Measurements from ENCODE around the gene GRB7. TPM values are rescaled to one million over a fixed set of nuclear protein-coding genes. Genes with fewer than 3 reads are reported as not detected.

Gene GRB7
- total and polyA plus RNA-seq, 9 of the 15 experiments (the other 6 are each of a cell fraction or from before 2014, with no cell fraction given): 0.04 to 6.2 (median 2.2) TPM

GRCh38 chr17:39794249-39794970, 56.7 kb downstream of the GRB7 start (continued):
- TF ChIP-seq, protein P1, sequence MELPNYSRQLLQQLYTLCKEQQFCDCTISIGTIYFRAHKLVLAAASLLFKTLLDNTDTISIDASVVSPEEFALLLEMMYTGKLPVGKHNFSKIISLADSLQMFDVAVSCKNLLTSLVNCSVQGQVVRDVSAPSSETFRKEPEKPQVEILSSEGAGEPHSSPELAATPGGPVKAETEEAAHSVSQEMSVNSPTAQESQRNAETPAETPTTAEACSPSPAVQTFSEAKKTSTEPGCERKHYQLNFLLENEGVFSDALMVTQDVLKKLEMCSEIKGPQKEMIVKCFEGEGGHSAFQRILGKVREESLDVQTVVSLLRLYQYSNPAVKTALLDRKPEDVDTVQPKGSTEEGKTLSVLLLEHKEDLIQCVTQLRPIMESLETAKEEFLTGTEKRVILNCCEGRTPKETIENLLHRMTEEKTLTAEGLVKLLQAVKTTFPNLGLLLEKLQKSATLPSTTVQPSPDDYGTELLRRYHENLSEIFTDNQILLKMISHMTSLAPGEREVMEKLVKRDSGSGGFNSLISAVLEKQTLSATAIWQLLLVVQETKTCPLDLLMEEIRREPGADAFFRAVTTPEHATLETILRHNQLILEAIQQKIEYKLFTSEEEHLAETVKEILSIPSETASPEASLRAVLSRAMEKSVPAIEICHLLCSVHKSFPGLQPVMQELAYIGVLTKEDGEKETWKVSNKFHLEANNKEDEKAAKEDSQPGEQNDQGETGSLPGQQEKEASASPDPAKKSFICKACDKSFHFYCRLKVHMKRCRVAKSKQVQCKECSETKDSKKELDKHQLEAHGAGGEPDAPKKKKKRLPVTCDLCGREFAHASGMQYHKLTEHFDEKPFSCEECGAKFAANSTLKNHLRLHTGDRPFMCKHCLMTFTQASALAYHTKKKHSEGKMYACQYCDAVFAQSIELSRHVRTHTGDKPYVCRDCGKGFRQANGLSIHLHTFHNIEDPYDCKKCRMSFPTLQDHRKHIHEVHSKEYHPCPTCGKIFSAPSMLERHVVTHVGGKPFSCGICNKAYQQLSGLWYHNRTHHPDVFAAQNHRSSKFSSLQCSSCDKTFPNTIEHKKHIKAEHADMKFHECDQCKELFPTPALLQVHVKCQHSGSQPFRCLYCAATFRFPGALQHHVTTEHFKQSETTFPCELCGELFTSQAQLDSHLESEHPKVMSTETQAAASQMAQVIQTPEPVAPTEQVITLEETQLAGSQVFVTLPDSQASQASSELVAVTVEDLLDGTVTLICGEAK (IDR thresholded peaks at IDR 0.05): no peak
- TF ChIP-seq, protein P1 (CRISPR knock-in tag; IDR thresholded peaks at IDR 0.05): no peak
- no peak for TF ChIP-seq GABPB2 (CRISPR knock-in tag; conservative IDR thresholded peaks at IDR 0.05)

Small RNA genes within 50 kb of the gene (microRNA-seq; reads per million reads assigned to microRNA genes)
- not detected for gene MIR4728 (ENCODE audit: borderline microRNAs expressed)

Small RNA genes within 50 kb of the gene (small RNA-seq; reads per million reads assigned to genes)
- gene MIR4728: not detected

Other genes starting within 250 kb of the GRB7 start
Only the 7 nearest of the 15 such genes appear.
- gene PPP1R1B, start 111.0 kb upstream of the GRB7 start, total RNA-seq (2014; rRNA removed): not detected in 2 replicates
- gene PPP1R1B, start 111.0 kb upstream of the GRB7 start, total RNA-seq (2014; rRNA removed; fragmentation: Illumina TruSeq; extraction: Trizol): 0.07 TPM in 1 of 2 replicates, not detected in the other
- not detected in 2 replicates for gene PPP1R1B, start 111.0 kb upstream of the GRB7 start, total RNA-seq (2015; rRNA removed; fragmentation: Illumina TruSeq; extraction: Trizol)
- gene PPP1R1B, start 111.0 kb upstream of the GRB7 start, total RNA-seq (2021): 0.18 TPM in 1 of 2 replicates, not detected in the other
- gene PPP1R1B, start 111.0 kb upstream of the GRB7 start, polyA plus RNA-seq (2011; rRNA removed): 0.10 TPM in 1 of 2 replicates, not detected in the other
- gene PPP1R1B, start 111.0 kb upstream of the GRB7 start, polyA plus RNA-seq (2014; fragmentation: Illumina TruSeq; extraction: Trizol): 0.10 TPM in 1 of 2 replicates, not detected in the other
- under 1 TPM in 1 of 2 experiments, not detected in 1; 0.07 TPM for gene PPP1R1B, start 111.0 kb upstream of the GRB7 start, polyA plus RNA-seq (2014; fragmentation: Nextera tagmentation; extraction: Ambion mirVana)
- not detected in 2 replicates for gene PPP1R1B, start 111.0 kb upstream of the GRB7 start, polyA plus RNA-seq (2014; rRNA removed)
- 41.1 and 46.0 TPM in 2 replicates for gene STARD3, start 100.8 kb upstream of the GRB7 start, total RNA-seq (2014; rRNA removed)
- 18.6 and 22.0 TPM in 2 replicates for gene STARD3, start 100.8 kb upstream of the GRB7 start, total RNA-seq (2014; rRNA removed; fragmentation: Illumina TruSeq; extraction: Trizol)
- gene STARD3, start 100.8 kb upstream of the GRB7 start, total RNA-seq (2015; rRNA removed; fragmentation: Illumina TruSeq; extraction: Trizol): 31.6 and 32.1 TPM in 2 replicates
- gene STARD3, start 100.8 kb upstream of the GRB7 start, total RNA-seq (2021): 60.2 and 69.3 TPM in 2 replicates
- 64.4 and 64.9 TPM in 2 replicates for gene STARD3, start 100.8 kb upstream of the GRB7 start, polyA plus RNA-seq (2011; rRNA removed)
- gene STARD3, start 100.8 kb upstream of the GRB7 start, polyA plus RNA-seq (2014; fragmentation: Illumina TruSeq; extraction: Trizol): 51.1 and 62.4 TPM in 2 replicates
- 1 to 10 TPM in 1 of 2 experiments, under 1 TPM in 1; 0.63 to 1.9 TPM for gene STARD3, start 100.8 kb upstream of the GRB7 start, polyA plus RNA-seq (2014; fragmentation: Nextera tagmentation; extraction: Ambion mirVana)
- 79.9 and 87.0 TPM in 2 replicates for gene STARD3, start 100.8 kb upstream of the GRB7 start, polyA plus RNA-seq (2014; rRNA removed)
- 0.82 and 1.2 TPM in 2 replicates for gene TCAP, start 72.6 kb upstream of the GRB7 start, total RNA-seq (2014; rRNA removed)
- 0.29 and 0.33 TPM in 2 replicates for gene TCAP, start 72.6 kb upstream of the GRB7 start, total RNA-seq (2014; rRNA removed; fragmentation: Illumina TruSeq; extraction: Trizol)
- gene TCAP, start 72.6 kb upstream of the GRB7 start, total RNA-seq (2015; rRNA removed; fragmentation: Illumina TruSeq; extraction: Trizol): 0.98 and 1.4 TPM in 2 replicates
- 1.1 and 1.4 TPM in 2 replicates for gene TCAP, start 72.6 kb upstream of the GRB7 start, total RNA-seq (2021)
- gene TCAP, start 72.6 kb upstream of the GRB7 start, polyA plus RNA-seq (2011; rRNA removed): 0.58 and 0.67 TPM in 2 replicates
- 0.65 and 0.73 TPM in 2 replicates for gene TCAP, start 72.6 kb upstream of the GRB7 start, polyA plus RNA-seq (2014; fragmentation: Illumina TruSeq; extraction: Trizol)
- gene TCAP, start 72.6 kb upstream of the GRB7 start, polyA plus RNA-seq (2014; fragmentation: Nextera tagmentation; extraction: Ambion mirVana): not detected
- gene TCAP, start 72.6 kb upstream of the GRB7 start, polyA plus RNA-seq (2014; rRNA removed): 0.86 and 1.4 TPM in 2 replicates
- 15.8 and 18.1 TPM in 2 replicates for gene PNMT, start 69.5 kb upstream of the GRB7 start, total RNA-seq (2014; rRNA removed)
- 2.0 and 3.0 TPM in 2 replicates for gene PNMT, start 69.5 kb upstream of the GRB7 start, total RNA-seq (2014; rRNA removed; fragmentation: Illumina TruSeq; extraction: Trizol)
- gene PNMT, start 69.5 kb upstream of the GRB7 start, total RNA-seq (2015; rRNA removed; fragmentation: Illumina TruSeq; extraction: Trizol): 9.0 and 9.6 TPM in 2 replicates
- gene PNMT, start 69.5 kb upstream of the GRB7 start, total RNA-seq (2021): 17.2 and 17.4 TPM in 2 replicates
- gene PNMT, start 69.5 kb upstream of the GRB7 start, polyA plus RNA-seq (2011; rRNA removed): 3.3 and 5.8 TPM in 2 replicates
- 3.1 and 9.3 TPM in 2 replicates for gene PNMT, start 69.5 kb upstream of the GRB7 start, polyA plus RNA-seq (2014; fragmentation: Illumina TruSeq; extraction: Trizol)
- 1 to 10 TPM in 1 of 2 experiments, under 1 TPM in 1; 0.55 to 1.5 TPM for gene PNMT, start 69.5 kb upstream of the GRB7 start, polyA plus RNA-seq (2014; fragmentation: Nextera tagmentation; extraction: Ambion mirVana)
- gene PNMT, start 69.5 kb upstream of the GRB7 start, polyA plus RNA-seq (2014; rRNA removed): 17.8 and 20.0 TPM in 2 replicates
- 4.5 and 5.5 TPM in 2 replicates for gene PGAP3, start 49.9 kb upstream of the GRB7 start, total RNA-seq (2014; rRNA removed)
- 2.1 and 4.0 TPM in 2 replicates for gene PGAP3, start 49.9 kb upstream of the GRB7 start, total RNA-seq (2014; rRNA removed; fragmentation: Illumina TruSeq; extraction: Trizol)
- gene PGAP3, start 49.9 kb upstream of the GRB7 start, total RNA-seq (2015; rRNA removed; fragmentation: Illumina TruSeq; extraction: Trizol): 3.9 and 5.2 TPM in 2 replicates
- gene PGAP3, start 49.9 kb upstream of the GRB7 start, total RNA-seq (2021): 7.5 and 9.4 TPM in 2 replicates
- gene PGAP3, start 49.9 kb upstream of the GRB7 start, polyA plus RNA-seq (2011; rRNA removed): 5.3 and 6.0 TPM in 2 replicates
- gene PGAP3, start 49.9 kb upstream of the GRB7 start, polyA plus RNA-seq (2014; fragmentation: Illumina TruSeq; extraction: Trizol): 5.5 and 5.9 TPM in 2 replicates
- gene PGAP3, start 49.9 kb upstream of the GRB7 start, polyA plus RNA-seq (2014; fragmentation: Nextera tagmentation; extraction: Ambion mirVana): under 1 TPM; 0.38 to 0.76 TPM
- gene PGAP3, start 49.9 kb upstream of the GRB7 start, polyA plus RNA-seq (2014; rRNA removed): 5.6 and 7.1 TPM in 2 replicates
- gene ERBB2, start 37.9 kb upstream of the GRB7 start, total RNA-seq (2014; rRNA removed): 3.3 and 3.5 TPM in 2 replicates
- gene ERBB2, start 37.9 kb upstream of the GRB7 start, total RNA-seq (2014; rRNA removed; fragmentation: Illumina TruSeq; extraction: Trizol): 2.7 and 2.8 TPM in 2 replicates
- 2.5 and 3.2 TPM in 2 replicates for gene ERBB2, start 37.9 kb upstream of the GRB7 start, total RNA-seq (2015; rRNA removed; fragmentation: Illumina TruSeq; extraction: Trizol)
- gene ERBB2, start 37.9 kb upstream of the GRB7 start, total RNA-seq (2021): 4.6 and 5.6 TPM in 2 replicates
- gene ERBB2, start 37.9 kb upstream of the GRB7 start, polyA plus RNA-seq (2011; rRNA removed): 3.2 and 4.7 TPM in 2 replicates
- 3.4 and 4.2 TPM in 2 replicates for gene ERBB2, start 37.9 kb upstream of the GRB7 start, polyA plus RNA-seq (2014; fragmentation: Illumina TruSeq; extraction: Trizol)
- gene ERBB2, start 37.9 kb upstream of the GRB7 start, polyA plus RNA-seq (2014; fragmentation: Nextera tagmentation; extraction: Ambion mirVana): under 1 TPM; 0.74 to 0.79 TPM
- 4.1 and 6.3 TPM in 2 replicates for gene ERBB2, start 37.9 kb upstream of the GRB7 start, polyA plus RNA-seq (2014; rRNA removed)
- gene MIEN1, start 7.4 kb upstream of the GRB7 start, total RNA-seq (2014; rRNA removed): 80.6 and 95.1 TPM in 2 replicates
- 58.3 and 61.3 TPM in 2 replicates for gene MIEN1, start 7.4 kb upstream of the GRB7 start, total RNA-seq (2014; rRNA removed; fragmentation: Illumina TruSeq; extraction: Trizol)
- 66.3 and 70.2 TPM in 2 replicates for gene MIEN1, start 7.4 kb upstream of the GRB7 start, total RNA-seq (2015; rRNA removed; fragmentation: Illumina TruSeq; extraction: Trizol)
- gene MIEN1, start 7.4 kb upstream of the GRB7 start, total RNA-seq (2021): 65.7 and 67.9 TPM in 2 replicates
- 60.8 and 81.8 TPM in 2 replicates for gene MIEN1, start 7.4 kb upstream of the GRB7 start, polyA plus RNA-seq (2011; rRNA removed)
- 114 and 142 TPM in 2 replicates for gene MIEN1, start 7.4 kb upstream of the GRB7 start, polyA plus RNA-seq (2014; fragmentation: Illumina TruSeq; extraction: Trizol)
- 10 to 100 TPM; 70.5 to 78.9 TPM for gene MIEN1, start 7.4 kb upstream of the GRB7 start, polyA plus RNA-seq (2014; fragmentation: Nextera tagmentation; extraction: Ambion mirVana)
- gene MIEN1, start 7.4 kb upstream of the GRB7 start, polyA plus RNA-seq (2014; rRNA removed): 103 and 135 TPM in 2 replicates

All from K562 (cell line).